ENCODE data around the gene HLF.
A peak's percentile ranks its signal among the peaks of the same experiment; 100 is the strongest.

HLF gene

GRCh38 chr17:55242476-55242875, 22.3 kb upstream of the HLF start:
- no peaks in the 10 kb centered on the region for H3K36me3 ChIP-seq
- peaks cover 0 to 8% (median 3%) of the 10 kb centered on the region in 11 experiments; a peak in 12 of 22 replicates for H3K9me3 ChIP-seq (replicated peaks in 1 of 11)
- H3K4me2 ChIP-seq: no peak overlapping the region
- H3K4me1 ChIP-seq: peaks cover 14 to 34% (median 21%) of the 10 kb centered on the region in 10 experiments
- H3K9ac ChIP-seq: no peak overlapping the region
- H4K20me1 ChIP-seq: no peaks in the 10 kb centered on the region
- peaks cover 0 to 14% (median 0%) of the 10 kb centered on the region in 11 experiments; a peak in 6 of 22 replicates for H3K27me3 ChIP-seq
- no peak overlapping the region for H3K4me3 ChIP-seq
- no peak overlapping the region for H3K27ac ChIP-seq
- TF ChIP-seq Cebpa-rat (IDR thresholded peaks at IDR 0.05): no peak

DNA sequence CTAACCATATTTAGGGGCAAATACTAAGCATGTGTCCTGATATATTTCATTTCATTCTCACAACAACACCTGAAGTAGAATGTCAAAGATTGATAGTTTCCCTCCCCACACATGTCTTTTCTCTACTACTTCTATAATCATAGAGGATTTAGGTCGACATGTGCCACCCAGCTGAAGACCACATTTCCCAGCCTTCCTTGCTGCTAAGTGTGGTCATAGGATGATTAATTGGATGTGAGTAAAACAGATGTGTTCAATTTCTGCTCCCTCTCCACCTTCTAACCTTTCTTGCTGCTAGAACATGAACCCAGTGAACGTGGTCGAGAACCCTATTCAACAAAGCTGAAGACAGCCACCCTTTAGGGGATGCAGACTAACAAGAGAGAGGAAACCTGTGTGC, 18.8 kb upstream of the HLF start:
- no peak for TF ChIP-seq Cebpa-rat (IDR thresholded peaks at IDR 0.05)
- no peak overlapping the region for H3K27ac ChIP-seq
- peaks cover 0 to 16% (median 10%) of the 10 kb centered on the region in 11 experiments; a peak in 13 of 22 replicates for H3K9me3 ChIP-seq (replicated peaks in 1 of 11)
- H3K27me3 ChIP-seq: no peaks in the 10 kb centered on the region
- H3K4me2 ChIP-seq: peak overlapping the region in 1 of 11 experiments; percentile 45; a peak in 1 of 22 replicates
- no peaks in the 10 kb centered on the region for H3K36me3 ChIP-seq
- H3K9ac ChIP-seq: no peak overlapping the region
- no peaks in the 10 kb centered on the region for H4K20me1 ChIP-seq
- peaks cover 0 to 9% (median 0%) of the 10 kb centered on the region in 10 experiments; a peak in 3 of 20 replicates for H3K4me1 ChIP-seq
- no peak overlapping the region for H3K4me3 ChIP-seq

DNA sequence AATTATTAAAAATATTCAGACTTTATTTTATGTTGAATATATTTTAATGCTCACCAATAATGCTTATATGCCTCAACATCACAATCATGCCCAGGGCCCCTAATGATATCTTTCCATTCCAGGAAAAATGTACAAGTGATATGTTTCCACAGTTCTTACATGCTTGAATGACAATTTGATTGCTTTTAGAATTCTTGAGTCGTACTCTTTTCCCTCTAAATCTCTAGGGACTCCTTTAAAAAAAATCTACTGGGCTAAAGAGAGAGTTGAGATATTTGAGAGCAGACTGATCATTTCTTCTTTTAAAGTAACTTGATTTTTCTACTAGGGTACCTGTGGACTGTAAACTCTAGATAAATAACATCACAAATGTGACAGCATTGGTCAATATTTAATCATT, 18.2 kb upstream of the HLF start:
- no peaks in the 10 kb centered on the region for H3K36me3 ChIP-seq
- H3K9ac ChIP-seq: no peak overlapping the region
- H3K27ac ChIP-seq: no peak overlapping the region
- peak overlapping the region in 3 of 11 experiments; percentile 13 to 45 (median 36); a peak in 5 of 22 replicates for H3K4me2 ChIP-seq
- H4K20me1 ChIP-seq: no peaks in the 10 kb centered on the region
- peaks cover 0 to 9% (median 0%) of the 10 kb centered on the region in 10 experiments; a peak in 3 of 20 replicates for H3K4me1 ChIP-seq
- H3K9me3 ChIP-seq (replicated peaks in 1 of 11): peaks cover 0 to 14% (median 10%) of the 10 kb centered on the region in 11 experiments; a peak in 13 of 22 replicates
- no peak overlapping the region for H3K4me3 ChIP-seq
- no peak for TF ChIP-seq Cebpa-rat (IDR thresholded peaks at IDR 0.05)
- H3K27me3 ChIP-seq: no peaks in the 10 kb centered on the region

- Histone ChIP-seq H3K9me3 (replicated peaks in 1 of 11) (peaks cover 0 to 13% (median 10%) of the 10 kb centered on the region in 11 experiments; a peak in 13 of 22 replicates), H3K9ac (no peak overlapping the region), H3K27me3 (no peaks in the 10 kb centered on the region), H3K4me3 (no peak overlapping the region), H3K4me2 (no peak overlapping the region), H3K27ac (no peak overlapping the region), H4K20me1 (no peaks in the 10 kb centered on the region), H3K36me3 (no peaks in the 10 kb centered on the region), H3K4me1 (peaks cover 0 to 9% (median 0%) of the 10 kb centered on the region in 10 experiments; a peak in 3 of 20 replicates)
- no peak for TF ChIP-seq Cebpa-rat (IDR thresholded peaks at IDR 0.05)
Measured at GRCh38 chr17:55248077-55248476, 16.7 kb upstream of the HLF start.

DNA sequence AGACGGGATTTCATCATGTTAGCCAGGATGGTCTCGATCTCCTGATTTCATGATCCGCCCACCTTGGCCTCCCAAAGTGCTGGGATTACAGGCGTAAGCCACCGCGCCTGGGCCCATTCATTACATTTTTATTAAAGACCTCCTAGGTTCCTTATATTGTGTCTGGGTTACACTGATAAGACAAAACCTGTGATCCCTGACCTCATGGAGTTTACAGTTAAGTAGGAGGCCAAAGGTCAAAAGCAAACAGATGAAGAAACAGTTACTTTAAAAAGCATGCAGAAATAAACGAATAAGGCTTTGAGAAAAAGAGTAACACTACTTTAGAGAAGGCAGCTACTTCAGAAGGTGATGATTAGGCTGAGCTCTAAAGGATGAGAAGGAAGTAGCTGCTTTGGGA, 14.9 kb upstream of the HLF start:
- H3K9ac ChIP-seq: no peak overlapping the region
- no peak overlapping the region for H3K27ac ChIP-seq
- no peaks in the 10 kb centered on the region for H3K36me3 ChIP-seq
- no peaks in the 10 kb centered on the region for H4K20me1 ChIP-seq
- TF ChIP-seq Cebpa-rat (IDR thresholded peaks at IDR 0.05): no peak
- peaks cover 0 to 13% (median 10%) of the 10 kb centered on the region in 11 experiments; a peak in 13 of 22 replicates for H3K9me3 ChIP-seq (replicated peaks in 1 of 11)
- H3K27me3 ChIP-seq: no peaks in the 10 kb centered on the region
- H3K4me3 ChIP-seq: no peak overlapping the region
- no peak overlapping the region for H3K4me2 ChIP-seq
- peaks cover 0 to 9% (median 0%) of the 10 kb centered on the region in 10 experiments; a peak in 3 of 20 replicates for H3K4me1 ChIP-seq

GRCh38 chr17:55254375-55254774, 10.4 kb upstream of the HLF start:
- Histone ChIP-seq H3K4me2 (no peak overlapping the region), H3K27ac (no peak overlapping the region), H4K20me1 (no peaks in the 10 kb centered on the region), H3K36me3 (no peaks in the 10 kb centered on the region), H3K4me1 (no peaks in the 10 kb centered on the region), H3K9ac (no peak overlapping the region), H3K9me3 (replicated peaks in 1 of 11) (no peaks in the 10 kb centered on the region), H3K27me3 (no peaks in the 10 kb centered on the region), H3K4me3 (no peak overlapping the region)
- no peak for TF ChIP-seq Cebpa-rat (IDR thresholded peaks at IDR 0.05)

- no peak for TF ChIP-seq Cebpa-rat (IDR thresholded peaks at IDR 0.05)
- peaks cover 12 to 26% (median 23%) of the 10 kb centered on the region in 11 experiments for H3K27me3 ChIP-seq
- H3K9ac ChIP-seq: no peak overlapping the region
- peaks cover 4 to 19% (median 14%) of the 10 kb centered on the region in 11 experiments; a peak in 15 of 22 replicates for H3K9me3 ChIP-seq (replicated peaks in 1 of 11)
- H4K20me1 ChIP-seq: no peaks in the 10 kb centered on the region
- H3K4me1 ChIP-seq: no peaks in the 10 kb centered on the region
- H3K36me3 ChIP-seq: no peaks in the 10 kb centered on the region
- no peak overlapping the region for H3K4me2 ChIP-seq
- H3K4me3 ChIP-seq: no peak overlapping the region
- H3K27ac ChIP-seq: no peak overlapping the region
Measured at GRCh38 chr17:55258578-55259135, 6.1 kb upstream of the HLF start.

DNA sequence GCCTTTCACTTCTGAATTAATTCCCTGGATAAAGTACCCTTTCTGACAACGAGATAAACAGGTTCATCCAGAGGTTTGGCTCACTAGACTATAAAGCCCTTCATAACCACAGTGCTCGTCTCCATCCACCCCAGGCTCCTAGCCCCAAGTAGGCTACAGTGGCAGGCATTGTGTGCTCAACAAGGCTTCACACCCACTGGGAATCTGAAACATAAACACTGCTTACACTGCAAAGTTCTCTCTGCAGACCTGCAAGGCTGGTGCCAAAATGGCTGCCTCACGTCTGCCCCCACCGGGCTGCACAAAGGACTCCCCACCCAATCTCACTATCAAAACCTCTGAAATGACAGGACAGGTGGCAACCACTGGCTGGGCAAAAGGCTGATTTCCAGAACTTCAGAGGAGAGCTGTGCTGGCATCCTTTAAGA, 5.1 kb upstream of the HLF start:
- Histone ChIP-seq H3K27me3 (peaks cover 22 to 36% (median 33%) of the 10 kb centered on the region in 11 experiments), H3K4me1 (peaks cover 0 to 2% (median 0%) of the 10 kb centered on the region in 10 experiments; a peak in 1 of 20 replicates), H3K9ac (no peak overlapping the region), H4K20me1 (no peaks in the 10 kb centered on the region), H3K27ac (no peak overlapping the region), H3K36me3 (no peaks in the 10 kb centered on the region), H3K4me2 (no peak overlapping the region), H3K4me3 (no peak overlapping the region), H3K9me3 (replicated peaks in 1 of 11) (peaks cover 7 to 30% (median 24%) of the 10 kb centered on the region in 11 experiments; a peak in 20 of 22 replicates)
- no peak for TF ChIP-seq Cebpa-rat (IDR thresholded peaks at IDR 0.05)

DNA sequence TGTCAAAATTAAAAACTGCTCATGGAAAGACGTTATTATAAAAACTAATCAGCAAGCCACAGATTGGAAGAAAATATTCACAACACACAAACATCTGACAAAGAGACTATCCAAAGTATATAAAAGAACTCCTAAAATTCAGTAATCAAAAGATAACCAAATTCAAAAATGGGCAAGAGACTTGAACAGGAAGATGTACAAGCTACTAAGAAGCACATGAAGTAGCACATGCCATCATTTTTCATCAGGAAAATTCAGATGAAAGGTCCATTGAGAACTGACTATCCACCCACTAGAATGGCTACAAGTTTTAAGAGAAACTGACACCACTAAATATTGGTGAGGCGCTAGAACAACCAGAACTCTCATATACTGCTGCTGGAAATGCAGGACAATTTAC, 3.4 kb upstream of the HLF start:
- Histone ChIP-seq H3K4me3 (no peak overlapping the region), H3K9ac (no peak overlapping the region), H3K9me3 (replicated peaks in 1 of 11) (peaks cover 7 to 39% (median 31%) of the 10 kb centered on the region in 11 experiments; a peak in 20 of 22 replicates), H3K4me2 (no peak overlapping the region), H3K27me3 (peaks cover 38 to 52% (median 49%) of the 10 kb centered on the region in 11 experiments), H3K27ac (no peak overlapping the region), H3K4me1 (peaks cover 0 to 4% (median 0%) of the 10 kb centered on the region in 10 experiments; a peak in 1 of 20 replicates), H3K36me3 (no peaks in the 10 kb centered on the region), H4K20me1 (no peaks in the 10 kb centered on the region)
- TF ChIP-seq Cebpa-rat (IDR thresholded peaks at IDR 0.05): no peak
